ENCODE results near the gene KCNJ4.
"Not testable (repeated sequence)": the region's sequence is repeated elsewhere in the genome, so short reads cannot be mapped to it uniquely, and the experiment has no call there.

Gene KCNJ4

GRCh38 chr22:38411016-38411415 lies 44.0 kb downstream of the KCNJ4 start:
- no peak for DNase-seq

GRCh38 chr22:38409916-38410315 lies 45.1 kb downstream of the KCNJ4 start:
- not testable (repeated sequence) for DNase-seq

- no peak for DNase-seq
These were observed 48.4 kb downstream of the KCNJ4 start for GRCh38 chr22:38406617-38407016.

- DNase-seq: no peak
These were observed 50.6 kb downstream of the KCNJ4 start for GRCh38 chr22:38404419-38404818.

GRCh38 chr22:38403812-38404211 lies 51.2 kb downstream of the KCNJ4 start:
- no peak for DNase-seq

- no peak for DNase-seq
These were observed 52.8 kb downstream of the KCNJ4 start for GRCh38 chr22:38402204-38402603.

- no peak for DNase-seq
These were observed 53.5 kb downstream of the KCNJ4 start for GRCh38 chr22:38401336-38402084.

- not testable (repeated sequence) for DNase-seq
These were observed 54.7 kb downstream of the KCNJ4 start for GRCh38 chr22:38400256-38400655.

GRCh38 chr22:38398609-38399461 lies 56.2 kb downstream of the KCNJ4 start:
- DNase-seq: peak; percentile 51

GRCh38 chr22:38398181-38398608 lies 56.8 kb downstream of the KCNJ4 start:
- DNase-seq: not testable (repeated sequence)

- DNase-seq: no peak
These were observed 57.6 kb downstream of the KCNJ4 start for GRCh38 chr22:38397189-38398085.

GRCh38 chr22:38396440-38397069 lies 58.4 kb downstream of the KCNJ4 start:
- DNase-seq: not testable (repeated sequence)

GRCh38 chr22:38395944-38396343 lies 59.1 kb downstream of the KCNJ4 start:
- not testable (repeated sequence) for DNase-seq

GRCh38 chr22:38394929-38395624 lies 59.9 kb downstream of the KCNJ4 start:
- DNase-seq: not testable (repeated sequence)

- DNase-seq: not testable (repeated sequence)
These were observed 65.6 kb downstream of the KCNJ4 start for GRCh38 chr22:38389428-38389818.

GRCh38 chr22:38388506-38389427 lies 66.2 kb downstream of the KCNJ4 start:
- DNase-seq: not testable (repeated sequence)

GRCh38 chr22:38386918-38387317 lies 68.1 kb downstream of the KCNJ4 start:
- not testable (repeated sequence) for DNase-seq

- DNase-seq: no peak
These were observed 71.6 kb downstream of the KCNJ4 start for GRCh38 chr22:38383417-38383816.

- DNase-seq: not testable (repeated sequence)
These were observed 73.6 kb downstream of the KCNJ4 start for GRCh38 chr22:38381371-38381770.
